HepG2 (cell line): ENCODE results near the gene MMP25. TPM values are rescaled to one million over a fixed set of nuclear protein-coding genes. Genes with fewer than 3 reads are reported as not detected.

Experiments used
- ARID2 ChIP-seq: sonication (generic); formaldehyde crosslinking; IDR thresholded peaks from 2 replicates; pipeline ENCODE4 v1.8.1; 2022; ENCODE audit warnings: mild to moderate bottlenecking, missing genetic modification reagents, borderline replicate concordance
- CHD2 ChIP-seq: IDR thresholded peaks from 2 replicates; pipeline ENCODE4 v1.6.1; 2011; ENCODE audit warnings: low read depth, low read length, improper control_type of control experiment
- HOXA5 ChIP-seq: sonication (generic); formaldehyde crosslinking; IDR thresholded peaks from 2 replicates; pipeline ENCODE4 v1.4.0; 2020; ENCODE audit warnings: missing genetic modification reagents
- MEIS1 ChIP-seq: sonication (generic); formaldehyde crosslinking; IDR thresholded peaks from 2 replicates; pipeline ENCODE4 v1.9.0; 2021; ENCODE audit warnings: mild to moderate bottlenecking, missing genetic modification reagents, moderate library complexity, borderline replicate concordance
- NFAT5 ChIP-seq: sonication (generic); formaldehyde crosslinking; IDR thresholded peaks from 2 replicates; pipeline ENCODE4 v1.4.0; 2020; ENCODE audit warnings: missing genetic modification reagents
- NR2F1 ChIP-seq, 2 experiments: fragments of 450-650 bp in 1 of 2; formaldehyde crosslinking in 1 of 2; IDR thresholded peaks; 2 replicates each; pipeline versions ENCODE4 v1.5.0 to v1.6.1; 2016 to 2020; ENCODE audit warnings: mild to moderate bottlenecking in 1 of 2, missing compliant biosample characterization in 1 of 2, missing genetic modification reagents in 1 of 2, moderate library complexity in 1 of 2
- TMF1 ChIP-seq: sonication (generic); formaldehyde crosslinking; IDR thresholded peaks from 2 replicates; pipeline ENCODE4 v1.8.1; 2022; ENCODE audit warnings: low read depth, missing genetic modification reagents
- ZBTB42 ChIP-seq: sonication (generic); formaldehyde crosslinking; IDR thresholded peaks from 2 replicates; pipeline ENCODE4 v1.5.0; 2020; ENCODE audit warnings: mild to moderate bottlenecking, missing genetic modification reagents
- ZNF572 ChIP-seq: sonication (generic); formaldehyde crosslinking; IDR thresholded peaks from 2 replicates; pipeline ENCODE4 v1.5.1; 2020; ENCODE audit warnings: mild to moderate bottlenecking, missing genetic modification reagents
- ZNF646 ChIP-seq: sonication (generic); formaldehyde crosslinking; IDR thresholded peaks from 2 replicates; pipeline ENCODE4 v1.9.0; 2021; ENCODE audit warnings: mild to moderate bottlenecking, missing genetic modification reagents
- ZNF768 ChIP-seq: sonication (generic); formaldehyde crosslinking; IDR thresholded peaks from 2 replicates; pipeline ENCODE4 v1.4.0; 2020; ENCODE audit warnings: missing genetic modification reagents
- ZNF781 ChIP-seq: sonication (generic); formaldehyde crosslinking; IDR thresholded peaks from 2 replicates; pipeline ENCODE4 v1.5.1; 2020; ENCODE audit warnings: borderline replicate concordance, mild to moderate bottlenecking, missing genetic modification reagents; ENCODE audit errors: not compliant biosample characterization
- polyA plus RNA-seq, 8 experiments: library from polyadenylated mRNA; depleted of rRNA in 3 of 8; stranded (reverse) in 7 of 8; unstranded in 1 of 8; fragments of >200 nt; fragmentation: Illumina TruSeq in 4 of 8; extraction: Trizol in 4 of 8; gene quantifications; 2 replicates each; pipeline versions ENCODE4 v1.2.1 to v1.2.3, GENCODE V29; 2011 to 2016; ENCODE audit warnings: low read depth in 4 of 8, missing spikeins in 1 of 8, mixed read lengths in 1 of 8; ENCODE audit not compliant: insufficient read depth in 1 of 8
- total RNA-seq, 5 experiments: library from RNA; depleted of rRNA; stranded (reverse); fragments of >200 nt; fragmentation: Illumina TruSeq; extraction: Trizol; gene quantifications; 2 replicates each; pipeline ENCODE4 v1.2.3, GENCODE V29; 2016; ENCODE audit warnings: low read depth in 1 of 5
- TF ChIP-seq, protein P1 (sequence below): sonication (generic); formaldehyde crosslinking; IDR thresholded peaks from 2 replicates; pipeline ENCODE4 v1.8.1; 2023; ENCODE audit warnings: missing genetic modification reagents, inconsistent platforms, borderline replicate concordance
- TF ChIP-seq, protein P2 (sequence below): sonication (generic); formaldehyde crosslinking; conservative IDR thresholded peaks from 2 replicates; pipeline ENCODE4 v1.4.0; 2020; ENCODE audit warnings: missing genetic modification reagents

The MMP25 gene
- total and polyA plus RNA-seq, 2 of the 13 experiments (the other 11 are each of a cell fraction or from before 2014, with no cell fraction given), result 0.04 to 0.08 TPM

- peak; percentile 44 for TF ChIP-seq ZNF781 (CRISPR knock-in tag)
- peak; percentile 82 for TF ChIP-seq ZNF768 (CRISPR knock-in tag)
- no peak for TF ChIP-seq ZBTB42 (CRISPR knock-in tag)
- TF ChIP-seq, protein P1, sequence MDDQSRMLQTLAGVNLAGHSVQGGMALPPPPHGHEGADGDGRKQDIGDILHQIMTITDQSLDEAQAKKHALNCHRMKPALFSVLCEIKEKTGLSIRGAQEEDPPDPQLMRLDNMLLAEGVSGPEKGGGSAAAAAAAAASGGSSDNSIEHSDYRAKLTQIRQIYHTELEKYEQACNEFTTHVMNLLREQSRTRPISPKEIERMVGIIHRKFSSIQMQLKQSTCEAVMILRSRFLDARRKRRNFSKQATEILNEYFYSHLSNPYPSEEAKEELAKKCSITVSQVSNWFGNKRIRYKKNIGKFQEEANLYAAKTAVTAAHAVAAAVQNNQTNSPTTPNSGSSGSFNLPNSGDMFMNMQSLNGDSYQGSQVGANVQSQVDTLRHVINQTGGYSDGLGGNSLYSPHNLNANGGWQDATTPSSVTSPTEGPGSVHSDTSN (CRISPR knock-in tag), result no peak
- TF ChIP-seq NR2F1 (CRISPR knock-in tag; IDR thresholded peaks at IDR 0.05), result 0 out of 4 replicates have a peak, but pooled peaks of 1 of the 2 experiments have one; percentile 13
- TF ChIP-seq ZNF646 (CRISPR knock-in tag), result no peak
- TF ChIP-seq NFAT5 (CRISPR knock-in tag), result no peak
- 0 out of 2 replicates have a peak, but pooled peaks have one; percentile 8 for TF ChIP-seq HOXA5
- 0 out of 2 replicates have a peak, but pooled peaks have one; percentile 15 for TF ChIP-seq CHD2
- no peak for TF ChIP-seq MEIS1
- TF ChIP-seq, protein P2, sequence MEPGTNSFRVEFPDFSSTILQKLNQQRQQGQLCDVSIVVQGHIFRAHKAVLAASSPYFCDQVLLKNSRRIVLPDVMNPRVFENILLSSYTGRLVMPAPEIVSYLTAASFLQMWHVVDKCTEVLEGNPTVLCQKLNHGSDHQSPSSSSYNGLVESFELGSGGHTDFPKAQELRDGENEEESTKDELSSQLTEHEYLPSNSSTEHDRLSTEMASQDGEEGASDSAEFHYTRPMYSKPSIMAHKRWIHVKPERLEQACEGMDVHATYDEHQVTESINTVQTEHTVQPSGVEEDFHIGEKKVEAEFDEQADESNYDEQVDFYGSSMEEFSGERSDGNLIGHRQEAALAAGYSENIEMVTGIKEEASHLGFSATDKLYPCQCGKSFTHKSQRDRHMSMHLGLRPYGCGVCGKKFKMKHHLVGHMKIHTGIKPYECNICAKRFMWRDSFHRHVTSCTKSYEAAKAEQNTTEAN (CRISPR knock-in tag), result no peak
- peak; percentile 55; the same call in 1 of the 2 replicates for TF ChIP-seq TMF1 (CRISPR knock-in tag)
- no peak for TF ChIP-seq ARID2 (CRISPR knock-in tag)
- TF ChIP-seq ZNF572 (CRISPR knock-in tag), result no peak
These were observed 60.0 kb downstream of the MMP25 start (continued) for GRCh38 chr16:3106205-3106928.
